GM19043 (cell line): ENCODE data around the gene SHISA8.
A peak's percentile ranks its signal among the peaks of the same experiment; 100 is the strongest.
"Not testable (repeated sequence)": the region's sequence is repeated elsewhere in the genome, so short reads cannot be mapped to it uniquely, and the experiment has no call there.

Source experiments
- ATAC-seq: cut with Tn5 transposase; IDR thresholded peaks from one replicate; pipeline ENCODE4 v1.9.1; 2021; ENCODE audit warnings: low read depth; ENCODE audit not compliant: unreplicated experiment

The SHISA8 gene

DNA sequence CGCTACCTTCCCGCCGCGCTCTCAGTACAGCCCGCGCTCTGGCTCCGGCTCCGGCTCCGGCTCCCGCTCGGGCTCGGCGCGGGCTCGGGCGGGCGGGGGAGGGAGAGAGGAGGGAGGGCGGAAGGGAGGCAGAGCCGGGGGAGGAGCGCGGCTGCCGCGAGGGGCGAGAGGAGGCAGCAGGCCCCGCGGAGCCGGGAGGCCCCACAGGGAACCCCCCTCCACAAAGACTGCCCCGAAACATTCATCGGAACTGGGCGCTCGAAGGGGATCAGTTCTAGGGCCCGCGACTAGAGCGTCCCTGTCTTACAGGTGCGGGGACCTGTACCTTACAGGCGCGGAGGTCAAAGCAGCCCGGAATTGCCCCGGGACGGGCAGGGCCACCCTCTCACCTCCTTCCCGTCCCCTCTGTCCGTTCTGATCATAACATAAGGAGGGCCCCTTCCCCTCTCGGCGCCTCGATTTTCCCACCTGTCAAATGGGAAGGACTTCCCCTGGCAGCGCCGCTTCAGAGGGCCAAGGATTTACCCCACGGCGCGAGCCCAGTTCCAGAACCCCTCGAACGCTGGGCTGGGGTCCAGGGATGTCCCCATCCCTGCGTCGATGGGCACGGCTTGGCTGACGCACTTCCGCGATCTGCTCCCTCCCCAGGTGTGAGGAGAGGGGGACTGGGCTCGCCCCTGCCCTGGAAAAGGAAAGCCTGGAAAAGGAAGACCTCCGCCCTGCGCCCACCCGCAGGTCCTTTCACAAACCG, at the start of gene SHISA8:
Gene SHISA8, minus strand, starts transcription at position 40 of the 751 bp plus-strand sequence. CDS start 407 bp downstream, outside the sequence.
- ATAC-seq: no peak

DNA sequence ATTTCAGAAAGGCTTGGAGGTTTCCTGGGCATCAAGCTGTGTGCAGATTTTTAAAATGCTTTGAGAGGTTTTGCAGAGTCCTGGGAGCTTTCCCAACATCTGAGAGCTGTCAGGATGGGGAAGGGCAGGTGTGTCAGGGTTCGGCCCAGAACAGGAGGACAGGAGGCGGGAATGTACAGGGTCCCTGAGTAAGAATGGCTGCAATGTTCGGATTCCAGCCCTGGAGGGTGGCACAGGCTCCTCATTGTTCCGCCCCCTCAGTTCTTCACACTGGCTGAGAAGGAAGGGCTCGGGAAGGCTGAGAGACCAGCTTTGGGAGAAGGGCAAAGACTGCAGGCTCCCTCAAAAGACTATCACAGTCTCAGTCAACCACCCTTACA, 49.2 kb upstream of the SHISA8 start:
- no peak for ATAC-seq

DNA sequence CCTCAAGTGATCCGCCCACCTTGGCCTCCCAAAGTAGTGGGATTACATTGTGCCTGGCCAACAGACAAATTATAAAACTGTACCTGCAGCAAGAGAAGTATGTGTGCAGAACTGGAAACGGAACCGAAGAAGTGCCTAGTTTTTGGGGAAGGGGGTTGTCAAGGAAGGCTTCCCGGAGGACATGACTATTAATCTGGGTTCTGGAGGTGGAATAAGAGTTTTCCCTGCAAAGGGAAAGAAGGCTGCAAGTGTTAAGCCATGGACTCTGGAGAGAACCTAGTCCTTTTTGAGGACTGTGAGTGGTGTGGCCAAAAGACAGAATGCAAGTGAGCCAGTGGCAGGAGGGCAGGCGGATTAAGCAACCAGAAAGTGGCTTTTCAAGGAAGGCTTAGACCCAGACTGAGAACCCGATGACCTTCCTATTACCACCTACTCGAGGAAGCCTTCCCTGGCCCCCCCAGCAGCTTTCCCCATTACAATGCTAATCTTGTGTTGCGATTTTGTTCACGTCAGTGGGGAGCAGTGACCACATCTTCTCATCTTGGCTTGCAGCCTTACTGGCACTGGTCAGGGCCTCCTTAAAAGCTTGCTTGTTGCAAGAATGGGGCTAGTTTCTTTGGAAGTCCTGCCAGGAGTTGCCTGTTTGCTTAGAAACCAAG, 48.7 kb upstream of the SHISA8 start:
- ATAC-seq: no peak

DNA sequence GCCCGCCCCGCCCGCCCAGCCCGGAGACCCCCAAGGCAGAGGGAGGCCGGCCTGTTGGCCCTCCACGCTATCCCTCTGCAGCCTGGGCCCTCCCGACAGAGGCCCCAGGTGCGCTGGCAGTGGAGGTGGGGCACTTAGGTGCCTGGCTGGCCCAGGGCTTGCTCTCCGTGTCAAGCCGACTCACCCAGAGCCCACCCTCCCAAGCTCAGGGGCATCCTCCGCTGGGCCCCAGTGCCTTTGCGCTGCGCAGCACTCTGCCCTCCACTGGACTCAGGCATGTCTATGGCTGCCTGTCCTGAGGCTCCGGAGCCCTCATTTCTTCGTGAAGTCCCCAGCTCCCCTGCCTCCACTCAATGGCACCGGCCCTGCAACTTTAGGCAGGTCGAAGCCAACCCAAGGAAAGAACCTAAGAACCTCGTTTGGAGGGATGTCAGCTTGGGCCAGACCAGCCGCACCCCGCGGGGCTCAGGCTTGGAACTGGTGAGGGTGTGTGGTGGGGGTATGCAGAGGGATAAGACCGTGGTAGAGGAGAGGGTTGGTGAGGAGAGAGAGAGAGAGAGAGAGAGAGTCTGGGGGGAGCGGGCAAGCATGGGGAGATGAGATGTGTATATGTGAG, 43.2 kb upstream of the SHISA8 start:
- no peak for ATAC-seq

GRCh38 chr22:41952713-41953112, 37.8 kb upstream of the SHISA8 start:
- no peak for ATAC-seq

- ATAC-seq: no peak
Measured at GRCh38 chr22:41951898-41952474, 37.1 kb upstream of the SHISA8 start, which contains the start of gene SMIM45. TSS of gene SMIM45 (plus strand) at chr22:41952150.

GRCh38 chr22:41949297-41949965, 34.6 kb upstream of the SHISA8 start:
- ATAC-seq: no peak

DNA sequence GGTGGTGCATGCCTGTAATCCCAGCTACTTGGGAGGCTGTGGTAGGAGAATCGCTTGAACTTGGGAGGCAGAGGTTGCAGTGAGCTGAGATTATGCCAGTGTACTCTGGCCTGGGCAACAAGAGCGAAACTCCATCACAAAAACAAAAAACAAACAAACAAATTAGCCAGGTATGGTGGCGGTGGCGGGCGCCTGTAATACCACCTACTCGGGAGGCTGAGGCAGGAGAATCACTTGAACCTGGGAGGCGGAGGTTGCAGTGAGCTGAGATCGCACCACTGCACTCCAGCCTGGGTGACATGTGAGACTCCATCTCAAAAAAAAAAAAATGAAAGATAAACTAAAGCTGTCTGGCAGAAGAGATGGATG, 34.0 kb upstream of the SHISA8 start:
- ATAC-seq: not testable (repeated sequence)

DNA sequence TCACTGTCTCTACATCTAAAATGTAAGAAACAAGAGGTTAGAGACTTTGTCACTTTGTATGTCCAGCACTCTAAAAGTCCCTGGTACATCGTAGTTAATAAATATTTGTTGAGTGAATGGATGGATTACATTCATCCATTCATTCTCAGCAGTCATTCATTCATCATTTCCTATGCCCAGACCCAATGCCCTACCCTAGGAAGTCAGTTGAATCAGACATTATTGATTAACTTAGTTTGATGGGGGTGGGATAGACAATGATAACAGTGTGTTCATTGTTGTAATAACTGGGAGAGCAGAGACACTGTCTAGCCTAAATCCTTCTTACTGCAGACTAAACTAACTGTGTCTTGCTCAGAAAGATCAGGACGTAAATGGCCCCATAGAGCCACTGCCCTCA, 33.3 kb upstream of the SHISA8 start:
- ATAC-seq: no peak

DNA sequence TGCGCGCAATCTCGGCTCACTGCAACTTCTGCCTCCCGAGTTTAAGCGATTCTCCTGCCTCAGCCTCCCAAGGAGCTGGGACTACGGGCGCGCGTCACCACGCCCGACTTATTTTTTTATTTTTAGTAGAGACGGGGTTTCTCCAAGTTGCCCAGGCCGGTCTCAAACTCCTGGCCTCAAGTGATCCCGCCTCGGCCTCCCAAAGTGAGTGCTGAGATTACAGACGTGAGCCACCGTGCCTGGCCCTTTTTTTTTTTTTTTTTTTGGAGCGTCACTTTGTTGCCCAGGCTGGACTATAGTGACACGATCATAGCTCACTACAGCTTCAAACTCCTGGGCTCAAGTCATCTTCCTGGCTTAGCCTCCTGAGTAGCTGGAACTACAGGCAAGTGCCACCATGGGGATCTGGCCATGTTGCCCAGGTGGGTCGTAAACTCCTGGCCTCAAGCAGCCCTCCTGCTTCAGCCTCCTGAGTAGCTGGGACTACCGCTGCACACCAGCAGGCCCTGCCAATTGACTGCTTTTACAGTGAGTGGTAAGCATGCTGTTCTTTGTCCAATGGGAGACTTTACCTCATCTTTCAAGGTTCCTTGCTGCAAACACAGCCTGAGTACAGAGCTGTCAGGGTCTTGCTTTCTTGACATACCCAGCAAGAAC, 32.7 kb upstream of the SHISA8 start:
- ATAC-seq: no peak

GRCh38 chr22:41946629-41947423, 32.0 kb upstream of the SHISA8 start, which contains the start of gene CENPM:
TSS of gene CENPM (minus strand) at chr22:41947152. CDS start at chr22:41947076, 76 bp downstream.
- ATAC-seq: peak; percentile 81

- no peak for ATAC-seq
Measured at GRCh38 chr22:41943661-41944209, 28.9 kb upstream of the SHISA8 start.

DNA sequence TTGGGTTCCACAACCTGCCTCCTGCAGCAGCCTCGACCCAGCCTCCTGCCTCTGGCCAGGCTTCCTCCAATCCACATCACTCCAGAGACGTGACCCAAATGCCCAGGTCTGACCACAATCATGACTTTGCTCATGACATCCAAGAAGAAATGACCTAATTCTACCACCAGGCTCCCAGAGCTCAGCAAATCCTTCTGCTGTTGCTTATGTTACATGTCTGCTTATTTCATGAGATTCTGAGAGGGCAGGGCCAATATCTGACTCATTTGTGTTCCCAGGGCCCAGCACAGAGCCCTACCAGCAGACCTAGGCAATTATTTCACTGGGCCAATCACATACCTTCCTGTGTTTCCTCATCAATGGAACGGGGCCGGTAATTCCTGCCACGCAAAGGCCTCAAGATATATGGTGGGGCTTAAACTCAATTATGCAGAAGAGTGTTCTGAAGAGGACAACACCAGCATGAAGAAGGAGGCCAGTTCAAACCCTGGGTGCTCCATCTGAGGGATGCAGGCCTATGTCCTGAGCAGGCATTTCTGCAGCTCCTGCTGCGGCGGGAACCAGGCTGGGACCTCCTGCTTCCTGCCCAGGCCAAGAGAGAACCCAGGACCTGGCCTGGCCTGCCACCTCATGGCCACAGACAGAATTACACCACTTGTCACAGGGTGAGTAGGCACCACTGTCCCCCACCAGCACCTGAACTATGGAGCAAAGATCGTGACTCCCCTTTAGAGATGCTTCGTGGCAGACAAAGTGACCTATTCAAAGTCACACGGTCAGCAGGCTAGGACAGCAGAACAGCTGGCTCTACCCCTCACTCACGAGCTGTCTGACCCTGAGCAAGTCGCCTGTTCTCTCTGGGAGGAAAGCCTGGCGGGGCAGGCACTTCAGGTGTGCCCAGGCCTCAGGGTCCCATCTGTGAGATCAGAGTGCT, 26.2 kb upstream of the SHISA8 start:
- peak; percentile 35 for ATAC-seq

DNA sequence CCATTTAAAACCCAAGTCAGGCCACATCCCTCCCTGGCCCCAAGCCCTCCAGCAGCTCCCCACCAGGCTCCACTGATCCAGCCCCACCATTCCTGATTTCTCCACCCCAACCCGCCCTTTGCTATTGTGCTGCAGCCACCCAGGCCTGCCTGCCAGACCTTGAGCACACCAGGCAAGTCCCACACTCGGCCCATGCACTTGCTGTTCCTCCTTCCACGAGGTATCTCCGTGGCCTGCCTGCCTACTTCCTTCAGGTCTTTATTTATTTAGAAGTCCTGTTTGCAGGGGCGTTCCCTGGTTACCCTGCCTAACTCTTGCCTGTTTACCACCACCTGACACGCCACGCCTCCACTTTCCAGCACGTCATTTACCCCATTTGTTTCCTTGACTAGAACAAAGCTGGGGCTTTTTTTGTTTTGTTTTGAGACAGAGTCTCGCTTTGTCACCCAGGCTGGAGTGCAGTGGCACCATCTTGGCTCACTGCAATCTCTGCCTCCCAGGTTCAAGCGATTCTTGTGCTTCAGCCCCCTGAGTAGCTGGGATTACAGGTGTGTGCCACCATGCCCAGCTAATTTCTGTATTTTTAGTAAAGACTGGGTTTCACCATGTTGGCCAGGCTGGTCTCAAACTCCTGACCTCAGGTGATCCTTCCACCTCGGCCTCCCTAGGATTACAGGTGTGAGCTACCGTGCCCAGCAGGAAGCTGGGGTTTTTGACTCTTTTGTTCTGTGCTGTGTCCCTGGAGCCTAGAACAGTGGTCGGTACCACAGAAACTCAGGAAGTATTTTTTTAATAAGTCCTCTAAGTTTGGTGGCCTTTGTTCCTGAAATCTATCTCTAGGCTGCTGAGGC, 25.3 kb upstream of the SHISA8 start:
- peak; percentile 55 for ATAC-seq

DNA sequence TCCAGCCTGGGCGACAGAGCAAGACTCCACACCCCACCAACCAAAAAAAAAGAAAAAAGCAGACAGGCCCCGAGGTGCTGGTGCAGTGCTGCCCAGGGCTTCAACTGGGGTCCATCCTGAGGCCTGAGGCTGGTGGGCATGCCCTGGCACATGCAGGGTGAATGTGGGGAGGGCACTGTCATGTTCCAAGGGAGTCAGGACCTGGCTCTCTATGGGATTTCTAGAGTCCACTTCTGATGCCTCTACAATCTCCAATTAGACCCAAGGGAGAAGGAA, 22.0 kb upstream of the SHISA8 start:
- ATAC-seq: no peak

GRCh38 chr22:41935509-41935908, 20.6 kb upstream of the SHISA8 start:
- ATAC-seq: no peak

DNA sequence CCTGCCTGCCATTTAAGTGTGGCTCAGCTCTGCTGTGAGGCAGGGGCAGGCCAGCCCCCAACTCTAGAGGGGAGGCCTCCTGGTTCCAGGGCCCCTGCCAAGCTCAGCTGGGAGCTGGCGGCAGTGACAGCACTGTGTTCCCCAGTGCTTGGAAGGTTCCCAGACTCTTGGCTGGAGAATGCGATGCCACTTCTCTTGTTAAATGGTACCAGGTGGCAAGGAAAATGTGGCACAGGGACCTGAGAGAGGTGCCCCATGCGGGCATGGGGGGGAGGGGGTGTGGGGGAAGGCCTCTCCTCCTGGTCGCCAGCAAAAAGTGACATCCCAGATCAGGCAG, 20.1 kb upstream of the SHISA8 start:
- no peak for ATAC-seq
